ENCODE measurements around the gene TTLL11.

GRCh38 chr9:121963528-121963995, 129.5 kb downstream of the TTLL11 start:
- TF ChIP-seq CTCF (IDR thresholded peaks at IDR 0.05): no peak
- TF ChIP-seq POLR2A (IDR thresholded peaks at IDR 0.05): no peak

Measured in Peyer's patch (tissue), 4 donors.